Raji (cell line): ENCODE data around the gene NOX3.

Source experiments
- POLR2A ChIP-seq: IDR thresholded peaks from 2 replicates; pipeline ENCODE4 v1.6.1; 2011; ENCODE audit warnings: low read depth, low read length, control low read depth; ENCODE audit not compliant: insufficient read depth

Gene NOX3

DNA sequence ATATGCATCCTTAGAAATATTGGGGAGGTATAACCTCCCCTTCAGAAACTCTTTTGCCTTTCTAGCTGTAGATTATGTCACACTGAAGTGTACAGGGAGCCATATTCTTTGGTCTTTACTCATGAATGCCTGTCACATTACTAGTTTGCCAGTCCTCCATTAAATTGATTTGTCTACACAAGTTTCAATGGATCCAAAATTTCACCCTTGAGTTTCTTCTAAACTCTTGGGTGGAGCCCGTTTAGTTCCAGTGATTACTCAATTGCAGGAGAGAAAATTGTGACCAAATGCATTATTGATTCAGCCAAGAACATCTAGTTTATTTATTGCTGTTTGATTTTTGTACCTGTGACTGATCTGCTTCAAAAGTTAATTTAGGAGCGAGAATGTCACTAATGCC is 81.0 kb downstream of the NOX3 start:
- no peak for TF ChIP-seq POLR2A

DNA sequence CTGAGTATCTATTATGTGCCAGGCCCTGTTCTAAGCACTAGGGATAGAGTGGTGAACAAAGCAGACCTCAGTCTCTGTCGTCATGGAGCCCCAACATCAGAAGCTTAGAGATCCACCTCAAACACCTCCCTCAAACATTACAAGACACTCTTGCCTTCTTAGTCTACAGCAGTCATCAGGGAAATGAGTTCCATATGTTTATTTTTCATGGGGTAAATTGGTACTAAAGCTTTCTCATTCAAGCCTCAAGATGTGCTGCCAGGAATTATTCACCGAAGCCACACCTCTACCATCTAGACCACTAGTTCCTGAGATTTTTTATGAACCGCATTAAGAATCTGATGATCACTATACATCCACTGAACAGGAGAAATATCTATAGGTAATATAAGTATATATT is 82.4 kb downstream of the NOX3 start:
- TF ChIP-seq POLR2A = no peak

DNA sequence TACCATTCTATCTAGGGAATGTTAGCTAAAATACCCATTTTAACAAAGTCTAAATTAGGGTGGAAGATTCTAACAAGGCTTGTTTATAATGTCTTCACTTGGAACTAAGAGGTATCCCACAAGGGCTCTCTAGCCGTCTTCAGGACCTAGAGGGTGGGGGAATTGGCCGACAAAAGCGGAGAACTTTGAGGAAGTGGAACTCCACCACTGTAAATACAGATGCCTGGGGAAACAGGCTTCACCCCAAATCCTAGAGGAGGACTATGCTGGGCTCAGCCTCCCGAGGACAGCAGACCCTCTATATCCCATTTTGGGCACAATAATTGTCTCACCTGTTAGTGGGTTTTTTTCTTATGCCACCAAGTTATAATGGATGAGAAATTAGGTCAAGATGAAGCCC is 83.4 kb downstream of the NOX3 start:
- no peak for TF ChIP-seq POLR2A

DNA sequence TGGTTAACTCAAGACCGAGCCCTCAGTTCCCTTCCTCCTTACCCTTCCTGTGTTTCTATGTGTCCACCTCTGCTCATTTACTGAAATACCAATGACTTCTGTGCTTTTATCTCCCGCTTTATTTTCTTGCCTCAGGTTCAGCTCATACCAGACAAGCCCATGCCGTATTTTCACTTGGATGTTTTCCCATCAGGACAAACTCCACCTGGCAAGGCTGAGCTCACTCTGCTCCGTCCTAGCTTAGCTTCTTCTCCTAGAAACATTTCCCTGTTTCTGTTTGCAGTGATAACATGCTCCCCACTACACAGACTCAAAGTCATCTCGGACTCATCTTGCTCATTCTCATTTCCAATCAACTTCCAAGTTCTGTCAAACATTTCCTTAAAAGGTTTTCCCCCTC is 84.4 kb downstream of the NOX3 start:
- TF ChIP-seq POLR2A = no peak

DNA sequence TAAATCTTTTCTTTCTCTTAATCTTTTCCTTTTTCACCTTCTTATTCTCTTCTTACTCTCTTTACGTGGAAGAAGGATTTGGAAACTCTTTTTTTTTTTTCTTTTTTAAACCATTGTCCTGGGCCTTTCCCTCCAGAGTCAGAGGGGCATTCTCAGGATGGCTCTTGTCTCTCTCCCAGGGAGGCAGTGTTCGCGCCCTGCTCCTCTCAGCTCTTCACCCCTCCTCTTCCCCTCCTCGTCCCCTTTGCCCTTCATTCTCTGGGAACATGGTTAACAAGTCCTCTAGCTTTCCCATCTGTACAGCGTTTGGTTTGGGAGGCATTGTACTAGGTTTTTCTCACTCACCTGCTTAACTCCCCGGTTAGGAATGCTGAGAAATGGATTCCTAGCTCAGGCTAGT is 89.3 kb downstream of the NOX3 start:
- TF ChIP-seq POLR2A = no peak

DNA sequence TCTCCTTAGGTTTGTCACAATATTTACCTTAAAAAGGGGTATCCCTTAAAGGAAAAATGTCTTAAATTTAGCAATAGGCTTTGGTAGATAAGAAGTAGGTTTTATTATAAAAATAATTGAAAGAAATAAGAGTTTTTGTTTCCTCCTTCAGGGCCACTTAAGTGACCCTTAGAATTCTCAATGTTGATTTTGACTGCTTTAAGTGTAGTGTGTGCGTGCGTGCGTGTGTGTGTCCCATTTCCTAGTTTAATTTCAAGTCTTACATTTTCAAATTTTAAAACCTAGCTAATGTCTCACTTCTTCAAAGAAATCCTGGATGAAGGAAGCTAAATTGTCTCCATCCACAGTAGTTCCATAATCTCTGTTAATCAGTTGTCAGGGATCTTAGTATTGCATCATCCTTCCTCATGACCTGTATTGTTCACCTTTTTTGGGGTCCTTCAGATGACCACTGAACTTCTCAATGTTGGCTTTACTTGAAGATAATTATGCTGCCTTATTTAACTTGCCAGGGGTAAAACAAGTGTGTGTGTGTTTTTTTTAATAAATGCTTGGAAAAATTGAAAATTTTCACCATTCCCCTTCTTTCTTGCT is 90.7 kb downstream of the NOX3 start:
- TF ChIP-seq POLR2A = no peak

DNA sequence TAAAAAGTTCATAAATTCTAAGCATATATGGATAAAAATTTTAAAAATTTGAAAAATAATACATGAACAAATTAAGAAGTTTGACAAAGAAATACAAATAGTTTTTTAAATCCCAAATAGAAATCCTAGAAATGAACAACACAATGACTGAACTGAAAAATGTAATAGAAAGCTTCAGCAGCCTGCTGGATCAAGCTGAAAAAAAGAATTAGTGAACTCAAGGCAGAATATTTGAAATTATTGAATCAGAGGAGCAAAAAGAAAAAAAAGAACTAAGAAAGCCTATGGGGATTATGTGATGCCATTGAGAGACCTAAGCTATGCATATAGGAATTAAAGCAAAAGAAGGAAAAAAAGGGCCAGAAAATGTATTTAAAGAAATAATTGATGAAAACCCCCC is 101.5 kb downstream of the NOX3 start:
- TF ChIP-seq POLR2A = no peak

DNA sequence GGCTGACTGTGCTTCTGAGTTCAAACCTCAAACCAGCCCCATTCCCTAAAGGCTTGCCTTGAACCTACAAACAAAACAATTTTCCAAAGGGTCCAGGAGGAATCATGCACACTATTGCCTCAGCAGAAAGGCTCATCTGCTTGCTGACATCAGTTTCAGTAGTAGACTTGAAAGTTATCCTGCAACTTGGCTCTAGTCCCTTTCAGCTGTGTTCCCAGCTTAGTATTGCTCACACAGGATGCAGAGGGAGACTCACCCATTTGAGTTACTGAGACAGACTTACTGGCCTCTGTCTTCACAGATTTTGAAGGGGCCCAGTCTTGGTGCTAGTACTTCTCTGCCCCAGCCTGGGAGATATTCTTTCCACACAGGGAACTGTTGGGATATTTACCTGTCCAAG is 102.8 kb downstream of the NOX3 start:
- no peak for TF ChIP-seq POLR2A

DNA sequence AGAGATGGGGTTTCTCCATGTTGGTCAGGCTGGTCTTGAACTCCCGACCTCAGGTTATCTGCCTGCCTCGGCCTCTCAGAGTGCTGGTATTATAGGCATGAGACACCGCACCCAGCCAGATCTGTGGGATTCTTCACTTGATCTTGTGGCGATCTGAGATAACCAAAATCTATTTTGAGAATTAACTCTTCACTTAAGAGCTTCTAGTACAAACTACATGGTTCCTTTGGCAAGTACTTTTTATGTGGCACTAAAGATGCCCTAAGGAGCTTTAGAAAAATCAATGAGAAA is 103.6 kb downstream of the NOX3 start:
- no peak for TF ChIP-seq POLR2A

DNA sequence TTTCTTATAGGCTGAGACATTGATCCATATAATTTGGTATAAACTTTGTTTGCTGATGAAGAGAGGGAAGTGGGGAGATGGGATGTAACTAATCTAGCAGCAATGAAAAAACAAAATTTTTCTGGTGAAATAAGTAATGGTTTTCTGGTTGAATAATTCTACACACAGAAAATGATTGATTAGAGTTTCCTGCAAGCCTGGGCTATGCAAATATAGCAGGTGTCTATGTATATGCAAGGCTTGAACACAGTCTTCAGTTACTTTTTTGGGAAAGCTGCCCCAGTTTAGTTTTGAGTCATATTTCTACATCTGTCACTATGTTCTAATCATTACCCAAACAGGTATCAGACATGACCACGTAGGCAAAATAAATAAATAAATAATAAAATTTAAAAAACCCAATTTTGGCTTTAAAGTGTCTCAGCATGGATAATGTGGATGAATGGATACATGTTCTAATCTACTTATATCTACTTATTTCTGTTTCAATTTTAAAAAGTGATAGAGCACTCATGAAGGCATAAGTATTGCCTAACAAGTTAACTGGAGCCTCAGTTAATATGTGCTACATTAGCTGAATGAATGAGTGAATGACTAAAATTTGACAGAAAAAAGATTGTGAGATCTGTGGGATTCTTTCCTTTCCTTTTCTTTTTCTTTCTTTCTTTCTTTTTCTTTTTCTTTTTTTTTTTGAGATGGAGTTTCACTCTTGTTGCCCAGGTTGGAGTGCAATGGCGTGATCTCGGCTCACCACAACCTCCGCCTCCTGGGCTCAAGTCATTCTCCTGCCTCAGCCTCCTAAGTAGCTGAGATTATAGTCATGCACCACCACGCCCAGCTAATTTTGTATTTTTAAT is 104.1 kb downstream of the NOX3 start:
- no peak for TF ChIP-seq POLR2A

DNA sequence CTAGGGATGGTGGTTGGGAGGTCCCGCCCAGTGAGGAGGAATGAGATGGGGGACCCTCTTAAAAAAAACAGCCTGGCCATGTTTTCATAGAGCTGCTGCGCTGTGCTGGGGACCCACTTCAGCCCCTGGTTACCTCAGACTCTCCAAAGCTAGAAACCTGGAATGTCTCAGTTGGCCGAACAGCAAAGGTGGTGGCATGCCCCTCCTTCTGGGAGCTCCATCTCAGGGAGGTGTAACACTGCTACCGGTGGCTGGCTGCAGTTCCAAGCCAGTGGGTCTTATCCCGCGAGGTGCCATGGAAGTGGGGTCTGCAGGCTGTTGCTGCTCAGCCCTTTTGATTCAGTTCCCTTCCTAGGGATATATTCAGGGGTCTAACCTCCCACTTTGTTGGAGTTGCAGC is 105.7 kb downstream of the NOX3 start:
- no peak for TF ChIP-seq POLR2A

DNA sequence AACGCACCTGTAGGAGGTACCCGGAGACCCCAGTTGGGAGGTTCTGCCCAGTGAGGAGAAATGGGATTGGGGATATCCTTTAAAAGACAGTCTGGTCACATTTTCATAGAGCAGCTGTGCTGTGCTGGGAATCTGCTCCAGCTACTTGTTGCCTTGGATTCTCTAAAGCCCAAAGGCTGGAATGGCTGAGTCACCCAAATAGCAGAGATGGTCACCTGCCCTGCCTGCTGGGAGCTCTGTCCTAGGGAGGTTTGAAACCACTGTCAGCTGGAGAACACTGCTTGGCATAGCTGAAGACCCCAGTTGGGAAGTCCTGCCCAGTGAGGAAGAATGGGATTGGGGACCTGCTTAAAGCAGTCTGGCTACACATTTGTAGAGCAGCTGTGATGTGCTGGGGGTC is 106.5 kb downstream of the NOX3 start:
- TF ChIP-seq POLR2A = no peak

DNA sequence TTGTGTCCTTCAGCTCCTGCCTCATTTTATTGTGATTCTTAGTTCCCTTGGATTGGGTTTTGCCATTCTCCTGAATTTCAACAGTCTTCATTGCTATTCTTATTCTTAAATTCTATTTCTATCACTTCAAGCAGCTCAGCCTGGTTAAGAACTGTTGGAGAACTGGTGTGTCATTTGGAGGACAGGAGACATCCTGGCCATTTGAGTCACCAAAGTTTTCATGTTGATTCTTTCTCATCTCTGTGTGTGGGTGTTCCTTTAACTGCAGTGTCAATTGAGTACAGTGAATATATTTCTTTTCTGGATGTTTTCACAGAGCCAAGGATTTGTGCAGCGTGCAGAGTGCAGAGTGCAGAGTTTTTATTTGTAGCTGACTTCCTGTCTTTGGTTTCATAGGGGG is 107.8 kb downstream of the NOX3 start:
- TF ChIP-seq POLR2A = no peak

DNA sequence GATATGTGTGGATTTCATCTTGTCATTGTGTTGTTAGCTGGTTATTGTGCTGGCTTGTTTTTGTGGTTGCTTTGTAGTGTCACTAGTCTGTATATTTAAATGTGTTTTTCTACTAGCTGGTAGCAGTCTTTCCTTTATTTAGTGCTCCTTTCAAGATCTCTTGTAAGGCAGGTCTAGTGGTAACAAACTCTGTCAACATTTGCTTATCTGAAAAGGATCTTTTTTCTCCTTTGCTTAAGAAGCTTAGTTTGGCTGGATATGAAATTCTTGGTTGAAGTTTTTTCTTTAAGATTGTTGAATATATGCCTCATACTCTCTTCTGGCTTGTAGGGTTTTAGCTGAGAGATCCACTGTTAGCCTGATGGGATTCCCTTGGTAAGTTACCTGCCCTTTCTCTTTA is 108.7 kb downstream of the NOX3 start:
- no peak for TF ChIP-seq POLR2A
